Heart right ventricle (tissue), 16 donors: ENCODE data around the gene HBS1L. TPM values are rescaled to one million over a fixed set of nuclear protein-coding genes. Genes with fewer than 3 reads are reported as not detected.

Source experiments
- ATAC-seq, 8 donors: fragments of 200-7000 bp; cut with Tn5 transposase; one replicate each; pipeline ENCODE4 v1.9.1; 2020; ENCODE audit warnings: mild to moderate bottlenecking in 8 of 8, moderate library complexity in 8 of 8, moderate number of reproducible peaks in 1 of 8
- DNase-seq, 2 donors: peaks; one replicate each; pipeline ENCODE4 v3.0.0-alpha.2; 2020
- H3K27ac ChIP-seq, 10 donors: fragments of 200-600 bp; sonication (generic) in 2 of 10; one replicate each; pipeline versions ENCODE4 v1.5.0 to v1.8.0; 2020 to 2022; ENCODE audit warnings: mild to moderate bottlenecking in 3 of 10
- H3K27me3 ChIP-seq, 7 donors: fragments of 200-600 bp; one replicate each; pipeline ENCODE4 v1.8.0; 2021 to 2022; ENCODE audit warnings: mild to moderate bottlenecking in 2 of 7
- H3K36me3 ChIP-seq, 9 donors: fragments of 200-600 bp; sonication (generic) in 1 of 9; one replicate each; pipeline versions ENCODE4 v1.5.0 to v1.8.0; 2020 to 2022; ENCODE audit warnings: mild to moderate bottlenecking in 2 of 9
- H3K4me1 ChIP-seq, 9 donors: fragments of 200-600 bp; sonication (generic) in 1 of 9; one replicate each; pipeline versions ENCODE4 v1.5.0 to v1.8.0; 2020 to 2022; ENCODE audit warnings: mild to moderate bottlenecking in 4 of 9
- H3K4me3 ChIP-seq, 10 donors: fragments of 200-600 bp; sonication (generic) in 2 of 10; one replicate each; pipeline versions ENCODE4 v1.5.0 to v1.8.0; 2020 to 2022; ENCODE audit warnings: mild to moderate bottlenecking in 7 of 10, moderate library complexity in 2 of 10
- H3K9me3 ChIP-seq, 11 donors: fragments of 200-600 bp in 10 of 11; sonication (generic) in 2 of 11; one replicate each; pipeline versions ENCODE4 v1.5.0 to v1.8.0; 2013 to 2022; ENCODE audit warnings: mild to moderate bottlenecking in 2 of 11, control low read depth in 1 of 11, moderate library complexity in 1 of 11
- CTCF ChIP-seq, 9 donors: fragments of 200-600 bp; sonication (generic) in 2 of 9; IDR thresholded peaks; one replicate each; pipeline versions ENCODE4 v1.5.0 to v1.8.0; 2021 to 2022; ENCODE audit warnings: antibody characterized with exemption in 9 of 9, mild to moderate bottlenecking in 5 of 9, moderate library complexity in 1 of 9
- WGBS, 2 donors: extraction: QIAGEN DNeasy Blood & Tissue Kit; methylation state at CpG; one replicate each; pipeline ENCODE4 v1.1.7; 2013; ENCODE audit warnings: inconsistent platforms in 1 of 2; 5-methylcytosine and 5-hydroxymethylcytosine counted together
- intact Hi-C, 10 donors: fragments of 100-400 bp; cut with DNase I; formaldehyde crosslinking; loops; one replicate each; pipeline versions ENCODE4 v1.11.1 to v1.14.2; 2022
- polyA plus RNA-seq, 2 donors: library from polyadenylated mRNA; stranded (reverse); fragments of 200-250 nt; gene quantifications; one replicate each; pipeline ENCODE4 v1.2.3, GENCODE V29; 2013
- total RNA-seq, 10 donors: library from RNA; stranded (reverse); fragmentation: NEBNext Ultra II Directional in 3 of 10; extraction: Animal tissue kit (Norgen Biotek cat#: 25700) in 3 of 10; gene quantifications; one replicate each; pipeline versions ENCODE4 v1.2.1 to v1.2.4, GENCODE V29; 2021 to 2023
- donor health status: Arrhythmogenic right ventricular cardiomyopathy.
- donor health status: ischemic (EF 13 %, LVEDD 7.1; RV severe dilation, severe dysfunction).
- donor health status: healthy with polysubstance abuse.
- donor health status: DM: no; HTN: yes; CAD: no.
- donor health status: DM: no; HTN: no; CAD: no.
- donor health status: ischemic (EF 25% LVEDD 6.9; RV normal size, moderate dysfunction).
- donor health status: ischemic (EF 25% LVEDD 5.7; RV mildly dilated, moderate dysfunction).
- donor health status: healthy.
- donor health status: DM: yes; HTN: yes; CAD: no.
- donor health status: Ischemic cardiomyopathy.
- donor health status: ischemic (EF 35%, LVEDD 5.7; RV mildly dilated, moderate dysfunction).
- donor health status: nonischemic (EF 11% LVEDD 7.7; RV severe dilation, severe dysfunction).
- donor health status: DM: yes; HTN: yes; CAD: no.
- donor health status: PGD.
- donor health status: ischemic (EF 29% LVEDD 5.4; RV normal size, mild dysfunction).
- donor health status: nonischemic (EF 23%, LVEDD 6.1; RV moderate dilation, normal function).

HBS1L gene
- total and polyA plus RNA-seq, 12 donors, result 20.8 to 100.0 (median 88.2) TPM

- TF ChIP-seq CTCF (IDR thresholded peaks at IDR 0.05), result no peak
- ATAC-seq (no peak), DNase-seq (no peak)
- Histone ChIP-seq H3K4me1 (no peaks in the 10 kb centered on the region), H3K4me3 (no peak overlapping the region), H3K27ac (no peak overlapping the region), H3K36me3 (no peaks in the 10 kb centered on the region), H3K9me3 (peaks cover 0 to 7% (median 0%) of the 10 kb centered on the region in 11 donors), H3K27me3 (no peaks in the 10 kb centered on the region)
- intact Hi-C loops, result loop anchor here in 2 of 10 donors (10.0 kb wide), 2 partner anchors 300 to 790 kb away; no protein-coding TSS in a partner anchor
Observed at GRCh38 chr6:134945045-134945444, 109.6 kb downstream of the HBS1L start.

GRCh38 chr6:134943522-134944111 lies 111.0 kb downstream of the HBS1L start:
- H3K27ac ChIP-seq, result no peak overlapping the region
- DNase-seq (no peak), ATAC-seq (no peak)
- H3K36me3 ChIP-seq, result no peaks in the 10 kb centered on the region
- no peak overlapping the region for H3K4me3 ChIP-seq
- WGBS, 2 donors, result 96 to 97% methylated on average over 9 of the region's 9 CpGs
- H3K27me3 ChIP-seq, result no peaks in the 10 kb centered on the region
- H3K9me3 ChIP-seq, result peaks cover 0 to 7% (median 0%) of the 10 kb centered on the region in 11 donors
- TF ChIP-seq CTCF (IDR thresholded peaks at IDR 0.05), result no peak
- intact Hi-C loops, result loop anchor here in 7 of 10 donors (2.0 to 10.0 kb wide), 6 partner anchors 56 to 821 kb away; no protein-coding TSS in a partner anchor
- H3K4me1 ChIP-seq, result no peaks in the 10 kb centered on the region

- no peaks in the 10 kb centered on the region for H3K4me1 ChIP-seq
- no peaks in the 10 kb centered on the region for H3K27me3 ChIP-seq
- ATAC-seq (no peak), DNase-seq (no peak)
- H3K9me3 ChIP-seq, result no peaks in the 10 kb centered on the region
- intact Hi-C loops, result loop anchor here in 4 of 10 donors (2.0 to 10.0 kb wide), 5 partner anchors 114 to 816 kb away; no protein-coding TSS in a partner anchor
- 55 to 65% methylated on average over 5 of the region's 5 CpGs for WGBS, 2 donors
- no peak overlapping the region for H3K27ac ChIP-seq
- no peaks in the 10 kb centered on the region for H3K36me3 ChIP-seq
- no peak overlapping the region for H3K4me3 ChIP-seq
- TF ChIP-seq CTCF (IDR thresholded peaks at IDR 0.05), result no peak
Observed at GRCh38 chr6:134938896-134939295, 115.7 kb downstream of the HBS1L start.

GRCh38 chr6:134937426-134937825 lies 117.2 kb downstream of the HBS1L start:
- no peak overlapping the region for H3K27ac ChIP-seq
- WGBS, 2 donors, result 82 to 90% methylated on average over 5 of the region's 5 CpGs
- H3K4me1 ChIP-seq, result no peaks in the 10 kb centered on the region
- H3K9me3 ChIP-seq, result no peaks in the 10 kb centered on the region
- intact Hi-C loops, result loop anchor here in 3 of 10 donors (10.0 kb wide), 4 partner anchors 113 to 813 kb away; no protein-coding TSS in a partner anchor
- no peaks in the 10 kb centered on the region for H3K36me3 ChIP-seq
- no peaks in the 10 kb centered on the region for H3K27me3 ChIP-seq
- no peak for ATAC-seq
- DNase-seq, result no peak
- TF ChIP-seq CTCF (IDR thresholded peaks at IDR 0.05), result no peak
- no peak overlapping the region for H3K4me3 ChIP-seq
